ENCODE measurements around the gene BAIAP3. TPM values are rescaled to one million over a fixed set of nuclear protein-coding genes. Genes with fewer than 3 reads are reported as not detected.

BAIAP3 gene
- total RNA-seq, 2 experiments from 2014 or later = 0.17 to 0.31 TPM

DNA sequence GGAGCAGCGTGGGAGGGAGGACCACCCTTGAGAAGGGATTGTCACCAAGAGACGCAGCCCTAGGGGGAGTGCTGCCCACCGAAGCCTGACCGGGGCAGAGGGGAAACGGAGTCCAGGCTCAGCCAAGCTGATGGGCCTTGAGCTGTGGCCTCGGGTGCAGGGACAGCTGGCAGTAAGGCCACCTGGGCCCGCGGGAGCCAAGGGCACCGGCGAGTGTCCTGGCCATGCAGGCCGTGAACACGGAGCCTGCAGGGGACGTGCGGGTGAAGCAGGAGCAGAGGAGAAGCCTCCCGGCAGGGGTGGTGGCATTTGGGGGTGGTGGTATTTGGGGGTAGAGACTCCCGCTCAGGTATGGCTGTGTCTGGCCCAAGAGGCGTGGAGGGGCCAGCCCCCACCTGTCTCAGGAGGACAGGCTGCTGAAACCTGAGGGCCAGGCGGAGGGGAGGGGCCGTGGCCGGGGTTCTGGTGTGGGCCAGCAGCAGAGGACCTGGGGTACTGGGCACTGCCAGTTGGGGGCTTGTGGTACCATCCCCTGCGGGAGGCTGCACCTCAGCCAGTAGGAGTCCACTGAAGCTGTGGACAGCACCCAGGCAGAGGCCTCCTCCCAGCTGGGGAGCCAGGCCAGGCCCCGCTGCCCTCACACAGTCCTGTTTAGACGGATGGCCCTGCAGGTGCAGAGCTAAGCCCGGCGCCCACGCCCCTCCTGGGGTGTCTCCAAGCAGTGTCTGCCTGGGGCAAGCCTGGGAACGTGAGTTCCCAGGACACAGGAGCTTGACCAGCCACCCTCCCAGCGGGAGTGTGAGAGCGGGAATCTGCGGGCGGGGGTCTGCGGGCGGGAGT, 22.8 kb downstream of the BAIAP3 start:
- H3K4me3 Mint-ChIP-seq = no peak overlapping the region
- peaks cover 22% of the 10 kb centered on the region for H3K4me1 Mint-ChIP-seq (ENCODE audit: low read depth)
- CTCF ChIA-PET = no interaction called here
- no peak for DNase-seq
- H3K9me3 Mint-ChIP-seq = no peaks in the 10 kb centered on the region
- no peaks in the 10 kb centered on the region for H3K36me3 Mint-ChIP-seq
- no peaks in the 10 kb centered on the region for H3K27me3 Mint-ChIP-seq
- POLR2A ChIA-PET = no interaction called here
- H3K27ac Mint-ChIP-seq = no peak overlapping the region
- intact Hi-C loops (cut with micrococcal nuclease) = no loop called here

- ChIA-PET CTCF (no interaction called here), POLR2A (interaction anchor here (1.3 kb wide), 1 partner anchor 20 kb away, joined by 3 read pairs; no protein-coding TSS in a partner anchor)
- Mint-ChIP-seq H3K4me3 (no peak overlapping the region), H3K27me3 (no peaks in the 10 kb centered on the region), H3K4me1 (ENCODE audit: low read depth) (peaks cover 15% of the 10 kb centered on the region), H3K9me3 (no peaks in the 10 kb centered on the region), H3K36me3 (peaks cover 2% of the 10 kb centered on the region), H3K27ac (no peak overlapping the region)
- no peak for DNase-seq
- intact Hi-C loops (cut with micrococcal nuclease) = no loop called here
Observed at GRCh38 chr16:1357906-1358566, 24.6 kb downstream of the BAIAP3 start.

GRCh38 chr16:1361685-1362360, 28.4 kb downstream of the BAIAP3 start:
- ChIA-PET POLR2A (no interaction called here), CTCF (interaction anchor here (1.5 kb wide), 1 partner anchor 8 kb away, joined by 7 read pairs; no protein-coding TSS in a partner anchor)
- Mint-ChIP-seq H3K27me3 (no peaks in the 10 kb centered on the region), H3K36me3 (peaks cover 10% of the 10 kb centered on the region), H3K4me1 (ENCODE audit: low read depth) (peaks cover 6% of the 10 kb centered on the region), H3K4me3 (no peak overlapping the region), H3K9me3 (no peaks in the 10 kb centered on the region), H3K27ac (no peak overlapping the region)
- intact Hi-C loops (cut with micrococcal nuclease) = loop anchor here (5.0 kb wide), 1 partner anchor 50 kb away; the partner anchor contains the start of gene UNKL
- no peak for DNase-seq

DNA sequence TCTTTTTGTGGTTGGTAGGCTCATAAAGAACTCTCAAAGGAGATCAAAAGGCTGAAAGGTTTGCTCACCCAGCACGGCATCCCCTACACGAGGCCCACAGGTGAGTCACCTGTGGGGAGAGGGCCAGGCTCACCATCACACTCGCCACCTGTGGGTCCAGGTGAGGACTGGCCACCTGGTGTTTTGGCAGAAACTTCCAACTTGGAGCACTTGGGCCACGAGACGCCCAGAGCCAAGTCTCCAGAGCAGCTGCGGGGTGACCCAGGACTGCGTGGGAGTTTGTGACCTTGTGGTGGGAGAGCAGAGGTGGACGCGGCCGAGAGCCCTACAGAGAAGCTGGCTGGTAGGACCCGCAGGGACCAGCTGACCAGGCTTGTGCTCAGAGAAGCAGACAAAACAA, 29.4 kb downstream of the BAIAP3 start:
- H3K4me1 Mint-ChIP-seq (ENCODE audit: low read depth) = peaks cover 6% of the 10 kb centered on the region
- no peak overlapping the region for H3K27ac Mint-ChIP-seq
- H3K36me3 Mint-ChIP-seq = peaks cover 10% of the 10 kb centered on the region
- ChIA-PET POLR2A (interaction anchor here (1.1 kb wide), 1 partner anchor 9 kb away, joined by 3 read pairs; no protein-coding TSS in a partner anchor), CTCF (interaction anchor here (0.6 to 3.2 kb wide), 21 partner anchors 9 to 475 kb away, joined by 3 to 49 read pairs (median 5); partner anchors contain the start of genes BAIAP3, GNPTG, MAPK8IP3 and TELO2)
- H3K4me3 Mint-ChIP-seq = no peak overlapping the region
- H3K27me3 Mint-ChIP-seq = no peaks in the 10 kb centered on the region
- no peaks in the 10 kb centered on the region for H3K9me3 Mint-ChIP-seq
- intact Hi-C loops (cut with micrococcal nuclease) = loop anchor here (5.0 kb wide), 1 partner anchor 49 kb away; the partner anchor contains the start of gene UNKL
- no peak for DNase-seq

- Mint-ChIP-seq H3K4me1 (ENCODE audit: low read depth) (peaks cover 6% of the 10 kb centered on the region), H3K27ac (peak overlapping the region; percentile 60), H3K9me3 (no peaks in the 10 kb centered on the region), H3K27me3 (no peaks in the 10 kb centered on the region), H3K36me3 (peaks cover 10% of the 10 kb centered on the region), H3K4me3 (no peak overlapping the region)
- ChIA-PET POLR2A (interaction anchor here (0.9 to 1.1 kb wide), 3 partner anchors 10 to 21 kb away, joined by 3 to 5 read pairs (median 3); no protein-coding TSS in a partner anchor), CTCF (interaction anchor here (0.6 to 3.2 kb wide), 29 partner anchors 10 to 474 kb away, joined by 3 to 49 read pairs (median 4); partner anchors contain the start of genes BAIAP3, GNPTG, JPT2 and MAPK8IP3)
- intact Hi-C loops (cut with micrococcal nuclease) = loop anchor here (5.0 kb wide), 1 partner anchor 49 kb away; the partner anchor contains the start of gene UNKL
- DNase-seq = peak; percentile 81
Observed at GRCh38 chr16:1363501-1364041, 30.1 kb downstream of the BAIAP3 start.

- POLR2A ChIA-PET = interaction anchor here (0.8 to 1.2 kb wide), 4 partner anchors 14 to 44 kb away, joined by 3 to 5 read pairs (median 4); no protein-coding TSS in a partner anchor
- intact Hi-C loops (cut with micrococcal nuclease) = loop anchor here (5.0 kb wide), 1 partner anchor 48 kb away; the partner anchor contains the start of gene UNKL
- no peaks in the 10 kb centered on the region for H3K9me3 Mint-ChIP-seq
- H3K27me3 Mint-ChIP-seq = no peaks in the 10 kb centered on the region
- no peak overlapping the region for H3K27ac Mint-ChIP-seq
- no peak for DNase-seq
- CTCF ChIA-PET = interaction anchor here (0.6 to 3.2 kb wide), 15 partner anchors 15 to 359 kb away, joined by 3 to 49 read pairs (median 4); partner anchors contain the start of genes BAIAP3, JPT2, MAPK8IP3 and TELO2
- H3K4me1 Mint-ChIP-seq (ENCODE audit: low read depth) = peaks cover 6% of the 10 kb centered on the region
- H3K36me3 Mint-ChIP-seq = peaks cover 10% of the 10 kb centered on the region
- no peak overlapping the region for H3K4me3 Mint-ChIP-seq
Observed at GRCh38 chr16:1364510-1364909, 31.1 kb downstream of the BAIAP3 start.

DNA sequence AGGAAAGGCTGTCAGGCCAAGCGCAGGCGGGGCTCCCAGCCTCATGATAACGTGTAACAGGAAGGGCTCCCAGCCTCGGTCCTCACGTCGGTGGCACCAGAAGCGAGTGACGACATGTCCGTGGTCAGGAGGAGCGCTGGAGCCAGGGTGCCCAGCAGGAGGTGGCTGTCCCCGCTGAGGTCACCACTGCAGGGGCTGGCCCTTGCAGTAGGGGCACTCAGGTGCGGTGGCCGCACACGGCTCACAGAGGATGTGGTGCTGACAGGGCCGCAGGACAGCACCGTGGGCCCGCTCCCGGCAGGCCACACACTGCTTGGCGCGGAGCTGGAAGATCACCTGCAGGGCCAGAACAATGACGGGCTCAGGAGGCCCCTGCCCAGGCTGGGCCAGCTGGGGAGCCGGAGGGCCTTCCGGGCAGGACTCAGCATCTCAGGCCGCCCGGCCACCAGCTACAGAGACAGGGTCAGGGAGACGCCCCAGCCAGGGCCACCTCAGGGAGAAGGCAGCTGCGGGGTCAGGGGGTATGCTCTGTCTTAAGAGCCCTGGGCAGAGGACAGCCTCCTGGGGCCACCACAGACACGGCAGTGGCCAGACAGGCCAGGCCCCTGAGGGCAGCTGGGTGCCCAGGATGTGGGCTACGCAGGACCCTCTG, 32.7 kb downstream of the BAIAP3 start:
- H3K36me3 Mint-ChIP-seq = peaks cover 10% of the 10 kb centered on the region
- no peak overlapping the region for H3K4me3 Mint-ChIP-seq
- H3K4me1 Mint-ChIP-seq (ENCODE audit: low read depth) = peaks cover 6% of the 10 kb centered on the region
- no peaks in the 10 kb centered on the region for H3K27me3 Mint-ChIP-seq
- intact Hi-C loops (cut with micrococcal nuclease) = no loop called here
- no peak for DNase-seq
- CTCF ChIA-PET = interaction anchor here (3.2 kb wide), 1 partner anchor 14 kb away, joined by 49 read pairs; no protein-coding TSS in a partner anchor
- H3K27ac Mint-ChIP-seq = no peak overlapping the region
- H3K9me3 Mint-ChIP-seq = no peaks in the 10 kb centered on the region
- POLR2A ChIA-PET = interaction anchor here (1.5 kb wide), 1 partner anchor 13 kb away, joined by 4 read pairs; no protein-coding TSS in a partner anchor

DNA sequence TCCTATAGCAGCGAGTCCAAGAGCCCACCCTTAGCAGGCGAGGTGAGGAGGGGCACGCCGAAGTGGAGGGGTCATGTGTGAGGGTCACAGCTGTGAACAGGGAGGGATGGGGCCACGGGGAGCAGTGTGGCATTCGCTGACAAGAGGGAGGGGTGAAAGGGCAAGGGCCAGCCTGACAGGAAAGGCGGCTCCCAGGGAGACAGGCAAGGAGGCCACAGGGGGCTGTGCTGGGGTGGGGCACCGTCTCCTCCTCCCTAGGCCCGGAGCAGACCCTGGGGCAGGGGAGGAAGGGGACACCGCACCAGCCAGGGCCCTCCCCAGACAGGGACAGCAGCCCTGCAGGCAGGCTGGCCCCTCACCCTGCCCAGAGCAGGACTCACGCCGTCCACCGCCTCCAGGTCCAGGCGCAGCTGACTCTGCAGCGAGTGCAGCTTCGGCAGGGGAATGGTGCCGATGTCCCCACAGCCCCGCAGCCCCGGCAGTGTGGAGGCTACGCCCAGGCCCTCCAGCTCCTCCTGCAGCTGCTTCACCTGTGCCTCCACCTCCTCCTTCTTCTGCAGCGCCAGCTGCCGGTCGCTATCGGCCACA, 33.4 kb downstream of the BAIAP3 start:
- intact Hi-C loops (cut with micrococcal nuclease) = no loop called here
- no peak overlapping the region for H3K27ac Mint-ChIP-seq
- ChIA-PET CTCF (no interaction called here), POLR2A (interaction anchor here (1.5 kb wide), 1 partner anchor 12 kb away, joined by 4 read pairs; no protein-coding TSS in a partner anchor)
- no peak for DNase-seq
- peaks cover 6% of the 10 kb centered on the region for H3K4me1 Mint-ChIP-seq (ENCODE audit: low read depth)
- H3K36me3 Mint-ChIP-seq = peaks cover 10% of the 10 kb centered on the region
- no peaks in the 10 kb centered on the region for H3K27me3 Mint-ChIP-seq
- no peak overlapping the region for H3K4me3 Mint-ChIP-seq
- H3K9me3 Mint-ChIP-seq = no peaks in the 10 kb centered on the region

DNA sequence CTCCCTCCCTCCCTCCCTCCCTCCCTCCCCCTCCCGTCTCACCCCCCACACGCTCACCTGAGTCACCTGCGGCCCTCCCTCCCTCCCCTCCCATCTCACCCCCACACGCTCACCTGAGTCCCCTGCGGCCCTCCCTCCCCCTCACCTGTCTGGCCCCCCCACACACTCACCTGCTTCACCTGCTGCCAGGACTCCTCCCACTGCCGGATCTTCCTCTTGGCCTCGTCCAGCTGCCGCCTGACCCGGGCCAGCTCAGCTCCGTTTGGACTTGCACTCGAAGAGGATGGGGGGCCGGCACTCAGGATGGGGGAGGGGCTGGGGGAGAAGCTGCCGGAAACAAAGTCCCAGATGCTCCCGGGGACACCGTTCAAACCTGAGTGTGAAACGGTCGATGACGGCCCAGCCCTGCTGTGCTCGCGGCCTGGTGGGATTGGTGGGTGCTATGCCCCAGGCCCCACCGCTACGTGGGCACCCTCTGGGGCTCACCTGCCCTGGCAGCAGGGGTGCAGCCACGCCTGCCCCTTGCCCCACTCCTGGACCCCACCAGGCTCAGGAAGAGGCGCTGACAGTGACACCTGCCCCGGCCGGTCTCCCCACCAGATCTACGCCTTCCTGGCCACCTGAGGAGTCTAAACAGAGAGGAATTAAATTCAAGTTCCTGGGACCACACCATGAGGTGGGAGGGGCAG, 34.2 kb downstream of the BAIAP3 start:
- no peaks in the 10 kb centered on the region for H3K27me3 Mint-ChIP-seq
- no peak for DNase-seq
- H3K27ac Mint-ChIP-seq = no peak overlapping the region
- no peak overlapping the region for H3K4me3 Mint-ChIP-seq
- ChIA-PET POLR2A (interaction anchor here (1.5 kb wide), 1 partner anchor 11 kb away, joined by 4 read pairs; no protein-coding TSS in a partner anchor), CTCF (no interaction called here)
- peaks cover 6% of the 10 kb centered on the region for H3K4me1 Mint-ChIP-seq (ENCODE audit: low read depth)
- H3K36me3 Mint-ChIP-seq = peaks cover 10% of the 10 kb centered on the region
- H3K9me3 Mint-ChIP-seq = no peaks in the 10 kb centered on the region
- intact Hi-C loops (cut with micrococcal nuclease) = no loop called here

All from activated CD4-positive, alpha-beta memory T cell treated with anti-CD3 and anti-CD28 coated beads for 36 hours (primary cell).